ENCODE results near the gene TSG101.

TSG101 gene

GRCh38 chr11:18491924-18492323, 34.8 kb downstream of the TSG101 start:
- DNase-seq, result no peak

- DNase-seq, result no peak
Measured at GRCh38 chr11:18490736-18491485, 35.8 kb downstream of the TSG101 start.

GRCh38 chr11:18490319-18490718, 36.4 kb downstream of the TSG101 start:
- DNase-seq, result no peak

GRCh38 chr11:18485913-18486528, 40.7 kb downstream of the TSG101 start:
- DNase-seq, result no peak

- no peak for DNase-seq
Measured at GRCh38 chr11:18479063-18479462, 47.7 kb downstream of the TSG101 start.

- no peak for DNase-seq
Measured at GRCh38 chr11:18472587-18472986, 54.2 kb downstream of the TSG101 start.

- DNase-seq, result no peak
Measured at GRCh38 chr11:18471995-18472394, 54.7 kb downstream of the TSG101 start.

GRCh38 chr11:18468961-18469360, 57.8 kb downstream of the TSG101 start:
- DNase-seq, result no peak

GRCh38 chr11:18468059-18468458, 58.7 kb downstream of the TSG101 start:
- DNase-seq, result no peak

- no peak for DNase-seq
Measured at GRCh38 chr11:18466402-18466801, 60.3 kb downstream of the TSG101 start.

- no peak for DNase-seq
Measured at GRCh38 chr11:18463439-18463838, 63.3 kb downstream of the TSG101 start.

- no peak for DNase-seq
Measured at GRCh38 chr11:18461909-18462308, 64.8 kb downstream of the TSG101 start.

GRCh38 chr11:18459634-18460033, 67.1 kb downstream of the TSG101 start:
- no peak for DNase-seq

- DNase-seq, result no peak
Measured at GRCh38 chr11:18457450-18457849, 69.3 kb downstream of the TSG101 start.

- DNase-seq, result no peak
Measured at GRCh38 chr11:18455686-18456372, 70.9 kb downstream of the TSG101 start, which contains the start of gene LDHAL6A. Gene LDHAL6A, plus strand, starts transcription at chr11:18455856. Its CDS starts 825 bp downstream, at chr11:18456681.

- DNase-seq, result no peak
Measured at GRCh38 chr11:18452927-18453326, 73.8 kb downstream of the TSG101 start.

- DNase-seq, result no peak
Measured at GRCh38 chr11:18449251-18449650, 77.5 kb downstream of the TSG101 start.

GRCh38 chr11:18438691-18439090, 88.1 kb downstream of the TSG101 start:
- DNase-seq, result no peak
